ENCODE measurements around the gene KCNAB1.

KCNAB1 gene

GRCh38 chr3:156350781-156351180, 230.4 kb downstream of the KCNAB1 start:
- Histone ChIP-seq H3K9me3 (ENCODE audit: insufficient read depth, low read depth, low read length) (no peaks in the 10 kb centered on the region), H3K36me3 (ENCODE audit: insufficient read depth, low read length) (no peaks in the 10 kb centered on the region), H3K27me3 (ENCODE audit: insufficient read depth, low read length, poor library complexity, severe bottlenecking) (no peaks in the 10 kb centered on the region), H3K9ac (ENCODE audit: low read depth, low read length, poor library complexity, severe bottlenecking) (no peak overlapping the region), H3F3A (ENCODE audit: low read depth) (no peaks in the 10 kb centered on the region), H3K4me3 (ENCODE audit: low read length, poor library complexity, severe bottlenecking) (no peak overlapping the region), H3K79me2 (ENCODE audit: insufficient read depth, low read length) (no peaks in the 10 kb centered on the region), H3K9me2 (replicated peaks; ENCODE audit: low read depth, low read length) (no peaks in the 10 kb centered on the region), H2AFZ (ENCODE audit: low read length) (0 out of 2 replicates have a peak overlapping the region, but pooled peaks have one; percentile 16), H3K4me1 (ENCODE audit: insufficient read depth, low read length, poor library complexity, severe bottlenecking) (peaks cover 43% of the 10 kb centered on the region), H4K20me1 (ENCODE audit: insufficient read depth, low read length, poor library complexity, severe bottlenecking) (no peaks in the 10 kb centered on the region), H3K4me2 (ENCODE audit: low read depth, low read length, poor library complexity, severe bottlenecking) (peak overlapping the region; percentile 40)
- no peak for TF ChIP-seq EZH2phosphoT487 (IDR thresholded peaks at IDR 0.05; ENCODE audit: borderline replicate concordance)
- no peak for TF ChIP-seq CTCF (conservative IDR thresholded peaks at IDR 0.05; ENCODE audit: low read length)

GRCh38 chr3:156351783-156352182, 231.4 kb downstream of the KCNAB1 start:
- Histone ChIP-seq H3K4me2 (ENCODE audit: low read depth, low read length, poor library complexity, severe bottlenecking) (no peak overlapping the region), H3K9me3 (ENCODE audit: insufficient read depth, low read depth, low read length) (no peaks in the 10 kb centered on the region), H3K36me3 (ENCODE audit: insufficient read depth, low read length) (no peaks in the 10 kb centered on the region), H2AFZ (ENCODE audit: low read length) (no peak overlapping the region), H3K4me3 (ENCODE audit: low read length, poor library complexity, severe bottlenecking) (no peak overlapping the region), H3K4me1 (ENCODE audit: insufficient read depth, low read length, poor library complexity, severe bottlenecking) (peaks cover 52% of the 10 kb centered on the region), H3K27me3 (ENCODE audit: insufficient read depth, low read length, poor library complexity, severe bottlenecking) (no peaks in the 10 kb centered on the region), H3K79me2 (ENCODE audit: insufficient read depth, low read length) (no peaks in the 10 kb centered on the region), H3K9me2 (replicated peaks; ENCODE audit: low read depth, low read length) (no peaks in the 10 kb centered on the region), H3F3A (ENCODE audit: low read depth) (peaks cover 8% of the 10 kb centered on the region), H3K9ac (ENCODE audit: low read depth, low read length, poor library complexity, severe bottlenecking) (no peak overlapping the region), H4K20me1 (ENCODE audit: insufficient read depth, low read length, poor library complexity, severe bottlenecking) (no peaks in the 10 kb centered on the region)
- TF ChIP-seq CTCF (conservative IDR thresholded peaks at IDR 0.05; ENCODE audit: low read length) (no peak), EZH2phosphoT487 (IDR thresholded peaks at IDR 0.05; ENCODE audit: borderline replicate concordance) (no peak)

- H3K4me2 ChIP-seq (ENCODE audit: low read depth, low read length, poor library complexity, severe bottlenecking): no peak overlapping the region
- H3K9ac ChIP-seq (ENCODE audit: low read depth, low read length, poor library complexity, severe bottlenecking): no peak overlapping the region
- no peaks in the 10 kb centered on the region for H3K9me2 ChIP-seq (replicated peaks; ENCODE audit: low read depth, low read length)
- H3K4me1 ChIP-seq (ENCODE audit: insufficient read depth, low read length, poor library complexity, severe bottlenecking): peaks cover 60% of the 10 kb centered on the region
- H3K36me3 ChIP-seq (ENCODE audit: insufficient read depth, low read length): no peaks in the 10 kb centered on the region
- H3K79me2 ChIP-seq (ENCODE audit: insufficient read depth, low read length): no peaks in the 10 kb centered on the region
- H3F3A ChIP-seq (ENCODE audit: low read depth): peaks cover 14% of the 10 kb centered on the region
- H3K4me3 ChIP-seq (ENCODE audit: low read length, poor library complexity, severe bottlenecking): no peak overlapping the region
- no peaks in the 10 kb centered on the region for H4K20me1 ChIP-seq (ENCODE audit: insufficient read depth, low read length, poor library complexity, severe bottlenecking)
- TF ChIP-seq CTCF (conservative IDR thresholded peaks at IDR 0.05; ENCODE audit: low read length): no peak
- TF ChIP-seq EZH2phosphoT487 (IDR thresholded peaks at IDR 0.05; ENCODE audit: borderline replicate concordance): no peak
- H3K9me3 ChIP-seq (ENCODE audit: insufficient read depth, low read depth, low read length): no peaks in the 10 kb centered on the region
- no peak overlapping the region for H2AFZ ChIP-seq (ENCODE audit: low read length)
- no peaks in the 10 kb centered on the region for H3K27me3 ChIP-seq (ENCODE audit: insufficient read depth, low read length, poor library complexity, severe bottlenecking)
Observed at GRCh38 chr3:156352728-156353127, 232.3 kb downstream of the KCNAB1 start.

Measured in Loucy (cell line).